ENCODE measurements around the gene C1QTNF8.

GRCh38 chr16:1058216-1058615 is 37.8 kb downstream of the C1QTNF8 start:
- TF ChIP-seq, protein P1, sequence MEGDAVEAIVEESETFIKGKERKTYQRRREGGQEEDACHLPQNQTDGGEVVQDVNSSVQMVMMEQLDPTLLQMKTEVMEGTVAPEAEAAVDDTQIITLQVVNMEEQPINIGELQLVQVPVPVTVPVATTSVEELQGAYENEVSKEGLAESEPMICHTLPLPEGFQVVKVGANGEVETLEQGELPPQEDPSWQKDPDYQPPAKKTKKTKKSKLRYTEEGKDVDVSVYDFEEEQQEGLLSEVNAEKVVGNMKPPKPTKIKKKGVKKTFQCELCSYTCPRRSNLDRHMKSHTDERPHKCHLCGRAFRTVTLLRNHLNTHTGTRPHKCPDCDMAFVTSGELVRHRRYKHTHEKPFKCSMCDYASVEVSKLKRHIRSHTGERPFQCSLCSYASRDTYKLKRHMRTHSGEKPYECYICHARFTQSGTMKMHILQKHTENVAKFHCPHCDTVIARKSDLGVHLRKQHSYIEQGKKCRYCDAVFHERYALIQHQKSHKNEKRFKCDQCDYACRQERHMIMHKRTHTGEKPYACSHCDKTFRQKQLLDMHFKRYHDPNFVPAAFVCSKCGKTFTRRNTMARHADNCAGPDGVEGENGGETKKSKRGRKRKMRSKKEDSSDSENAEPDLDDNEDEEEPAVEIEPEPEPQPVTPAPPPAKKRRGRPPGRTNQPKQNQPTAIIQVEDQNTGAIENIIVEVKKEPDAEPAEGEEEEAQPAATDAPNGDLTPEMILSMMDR (IDR thresholded peaks at IDR 0.05): no peak
- TF ChIP-seq EZH2 (IDR thresholded peaks at IDR 0.05; ENCODE audit: borderline replicate concordance, insufficient read depth, low read depth, low read length, poor library complexity, severe bottlenecking): no peak

Measured in B cell (primary cell).